Progenitor cell of endocrine pancreas (in vitro differentiated cells): ENCODE results near the gene XRN1. TPM values are rescaled to one million over a fixed set of nuclear protein-coding genes. Genes with fewer than 3 reads are reported as not detected.
"Not testable (repeated sequence)": the region's sequence is repeated elsewhere in the genome, so short reads cannot be mapped to it uniquely, and the experiment has no call there.

Experiments used
- DNase-seq: peaks from one replicate; pipeline ENCODE4 v3.0.0; 2021; ENCODE audit warnings: low spot score; ENCODE audit not compliant: unreplicated experiment
- H3K27ac Mint-ChIP-seq: 2 replicates; pipeline ENCODE4 v1.8.0; 2021; ENCODE audit warnings: mild to moderate bottlenecking, moderate library complexity, mixed read lengths
- H3K27me3 Mint-ChIP-seq: 2 replicates; pipeline ENCODE4 v1.8.0; 2021; ENCODE audit warnings: mixed read lengths
- H3K36me3 Mint-ChIP-seq: 2 replicates; pipeline ENCODE4 v1.8.0; 2022; ENCODE audit warnings: mixed read lengths; ENCODE audit not compliant: insufficient read depth
- H3K4me1 Mint-ChIP-seq: 2 replicates; pipeline ENCODE4 v1.8.0; 2021; ENCODE audit warnings: low read depth, mixed read lengths
- H3K4me3 Mint-ChIP-seq: 2 replicates; pipeline ENCODE4 v1.8.0; 2021; ENCODE audit warnings: low read depth, mild to moderate bottlenecking, moderate library complexity, mixed read lengths
- H3K9me3 Mint-ChIP-seq: 2 replicates; pipeline ENCODE4 v1.8.0; 2021; ENCODE audit warnings: low read depth, mixed read lengths
- total RNA-seq: library from RNA; stranded (reverse); gene quantifications from 2 replicates; pipeline ENCODE4 v1.2.1, GENCODE V29; 2021
- TF ChIP-seq, protein P1 (sequence below): fragments of 200-600 bp; sonication (generic); IDR thresholded peaks from one replicate; pipeline ENCODE4 v1.5.0; 2021; ENCODE audit warnings: antibody characterized with exemption, mild to moderate bottlenecking; ENCODE audit not compliant: unreplicated experiment

Gene XRN1
- total RNA-seq, 1 donor from 2014 or later: 26.9 TPM

DNA sequence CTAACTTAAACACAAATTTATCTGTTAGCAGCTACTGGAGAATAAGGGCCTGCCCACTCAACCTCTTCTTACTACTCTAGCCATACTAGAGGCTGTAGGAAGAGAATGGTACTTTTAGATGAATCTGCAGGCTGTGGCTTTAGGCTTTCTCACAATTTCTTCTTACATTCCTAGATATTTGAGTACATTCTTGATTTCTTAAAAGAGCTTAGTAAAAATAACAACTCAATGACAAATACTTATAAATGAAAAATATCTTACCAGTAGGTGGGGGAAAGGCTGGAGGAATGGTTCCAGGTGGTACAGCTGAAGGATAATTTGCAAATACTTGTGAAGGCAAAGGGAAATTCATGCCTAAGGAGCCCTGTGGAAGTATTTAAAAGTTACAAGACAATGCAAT is 129.5 kb downstream of the XRN1 start:
- no peak for DNase-seq
- H3K36me3 Mint-ChIP-seq: peaks cover 48% of the 10 kb centered on the region

DNA sequence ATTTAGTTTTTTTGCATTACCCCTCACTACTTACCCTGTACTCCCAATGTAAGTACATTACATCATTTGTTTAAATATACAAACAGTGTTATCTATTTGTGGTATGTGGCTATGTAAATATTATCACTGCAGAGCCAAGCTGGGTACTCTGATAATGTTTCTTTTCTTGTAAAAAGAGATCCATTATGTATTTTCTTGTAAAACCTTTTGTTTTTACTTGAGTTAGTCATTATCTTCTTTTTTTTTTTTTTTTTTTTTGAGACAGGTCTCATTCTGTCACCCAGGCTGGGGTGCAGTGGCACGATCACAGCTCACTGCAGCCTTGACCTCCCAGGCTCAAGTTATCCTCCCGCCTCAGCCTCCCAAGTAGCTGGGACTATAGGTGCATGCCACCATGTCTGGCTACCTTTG is 131.9 kb downstream of the XRN1 start:
- not testable (repeated sequence) for H3K4me3 Mint-ChIP-seq, DNase-seq, H3K27ac Mint-ChIP-seq, H3K27me3 Mint-ChIP-seq, H3K4me1 Mint-ChIP-seq
- Mint-ChIP-seq H3K36me3 (peaks cover 47% of the 10 kb centered on the region), H3K9me3 (peaks cover 22% of the 10 kb centered on the region)

More for the DNA sequence above, 129.5 kb downstream of the XRN1 start:
- H3K4me1 Mint-ChIP-seq: peaks cover 1% of the 10 kb centered on the region
- H3K9me3 Mint-ChIP-seq: peaks cover 25% of the 10 kb centered on the region
- TF ChIP-seq, protein P1, sequence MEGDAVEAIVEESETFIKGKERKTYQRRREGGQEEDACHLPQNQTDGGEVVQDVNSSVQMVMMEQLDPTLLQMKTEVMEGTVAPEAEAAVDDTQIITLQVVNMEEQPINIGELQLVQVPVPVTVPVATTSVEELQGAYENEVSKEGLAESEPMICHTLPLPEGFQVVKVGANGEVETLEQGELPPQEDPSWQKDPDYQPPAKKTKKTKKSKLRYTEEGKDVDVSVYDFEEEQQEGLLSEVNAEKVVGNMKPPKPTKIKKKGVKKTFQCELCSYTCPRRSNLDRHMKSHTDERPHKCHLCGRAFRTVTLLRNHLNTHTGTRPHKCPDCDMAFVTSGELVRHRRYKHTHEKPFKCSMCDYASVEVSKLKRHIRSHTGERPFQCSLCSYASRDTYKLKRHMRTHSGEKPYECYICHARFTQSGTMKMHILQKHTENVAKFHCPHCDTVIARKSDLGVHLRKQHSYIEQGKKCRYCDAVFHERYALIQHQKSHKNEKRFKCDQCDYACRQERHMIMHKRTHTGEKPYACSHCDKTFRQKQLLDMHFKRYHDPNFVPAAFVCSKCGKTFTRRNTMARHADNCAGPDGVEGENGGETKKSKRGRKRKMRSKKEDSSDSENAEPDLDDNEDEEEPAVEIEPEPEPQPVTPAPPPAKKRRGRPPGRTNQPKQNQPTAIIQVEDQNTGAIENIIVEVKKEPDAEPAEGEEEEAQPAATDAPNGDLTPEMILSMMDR: no peak
- H3K27ac Mint-ChIP-seq: no peak overlapping the region
- H3K27me3 Mint-ChIP-seq: no peaks in the 10 kb centered on the region
- no peak overlapping the region for H3K4me3 Mint-ChIP-seq

DNA sequence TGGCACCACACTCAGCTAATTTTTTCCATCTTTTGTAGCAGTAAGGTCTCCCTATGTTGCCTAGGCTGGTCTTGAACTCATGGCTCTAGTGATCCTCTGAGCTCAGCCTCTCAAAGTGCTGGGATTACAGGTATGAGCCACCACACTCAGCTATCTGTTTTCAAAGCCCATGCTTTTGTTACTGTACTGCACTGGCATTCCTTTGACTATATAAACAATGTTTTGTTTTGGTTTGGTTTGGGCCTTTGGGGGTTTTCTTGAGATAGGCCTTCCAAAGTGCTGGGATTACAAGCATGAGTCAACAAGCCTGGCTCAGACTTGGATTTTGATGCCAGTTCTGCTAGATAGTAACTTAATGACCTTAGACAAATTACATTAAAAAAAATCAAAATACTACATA is 132.8 kb downstream of the XRN1 start:
- TF ChIP-seq, protein P1: no peak
- Mint-ChIP-seq H3K27ac (no peak overlapping the region), H3K4me3 (no peak overlapping the region), H3K9me3 (peaks cover 15% of the 10 kb centered on the region), H3K36me3 (peaks cover 40% of the 10 kb centered on the region), H3K27me3 (no peaks in the 10 kb centered on the region), H3K4me1 (no peaks in the 10 kb centered on the region)
- no peak for DNase-seq

DNA sequence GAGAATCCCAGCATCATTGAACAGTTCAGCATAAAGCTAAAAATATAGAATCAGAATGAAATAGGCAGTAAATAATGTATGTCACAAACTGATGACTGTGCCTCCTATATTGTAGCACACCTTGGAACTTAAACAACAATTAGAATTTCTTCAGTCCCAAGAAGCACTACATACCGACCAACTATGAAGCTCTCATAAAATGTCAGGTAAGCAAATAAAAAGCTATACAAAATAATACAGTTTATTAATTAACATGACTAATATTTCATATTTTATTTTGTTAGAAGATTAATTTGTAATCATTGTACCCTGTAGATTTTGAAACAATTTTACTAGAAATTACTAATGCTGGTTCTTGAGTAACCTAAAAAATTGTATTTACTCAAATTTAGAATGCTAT is 137.4 kb downstream of the XRN1 start:
- Mint-ChIP-seq H3K27ac (no peak overlapping the region), H3K9me3 (no peaks in the 10 kb centered on the region), H3K4me3 (no peak overlapping the region), H3K36me3 (peaks cover 17% of the 10 kb centered on the region), H3K27me3 (no peaks in the 10 kb centered on the region), H3K4me1 (peaks cover 1% of the 10 kb centered on the region)
- no peak for DNase-seq
- TF ChIP-seq, protein P1: no peak

DNA sequence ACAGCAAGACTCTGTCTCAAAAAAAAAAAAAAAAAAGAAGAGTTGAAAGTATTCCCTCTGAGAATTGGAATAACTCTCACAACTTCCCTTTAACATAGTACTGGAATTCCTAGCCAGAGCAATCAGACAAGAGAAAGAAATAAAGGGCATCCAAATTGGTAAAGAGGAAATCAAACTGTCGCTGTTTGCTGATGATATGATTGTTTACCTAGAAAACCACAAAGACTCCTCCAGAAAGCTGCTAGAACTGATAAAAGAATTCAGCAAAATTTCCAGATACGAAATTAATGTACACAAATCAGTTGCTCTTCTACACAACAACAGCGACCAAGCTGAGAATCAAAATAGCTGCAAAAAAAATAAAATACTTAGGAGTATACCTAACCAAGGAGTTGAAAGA is 145.0 kb downstream of the XRN1 start:
- H3K27me3 Mint-ChIP-seq, DNase-seq, H3K4me1 Mint-ChIP-seq, H3K27ac Mint-ChIP-seq, H3K4me3 Mint-ChIP-seq: not testable (repeated sequence)
- H3K36me3 Mint-ChIP-seq: peaks cover 35% of the 10 kb centered on the region
- peaks cover 34% of the 10 kb centered on the region for H3K9me3 Mint-ChIP-seq

DNA sequence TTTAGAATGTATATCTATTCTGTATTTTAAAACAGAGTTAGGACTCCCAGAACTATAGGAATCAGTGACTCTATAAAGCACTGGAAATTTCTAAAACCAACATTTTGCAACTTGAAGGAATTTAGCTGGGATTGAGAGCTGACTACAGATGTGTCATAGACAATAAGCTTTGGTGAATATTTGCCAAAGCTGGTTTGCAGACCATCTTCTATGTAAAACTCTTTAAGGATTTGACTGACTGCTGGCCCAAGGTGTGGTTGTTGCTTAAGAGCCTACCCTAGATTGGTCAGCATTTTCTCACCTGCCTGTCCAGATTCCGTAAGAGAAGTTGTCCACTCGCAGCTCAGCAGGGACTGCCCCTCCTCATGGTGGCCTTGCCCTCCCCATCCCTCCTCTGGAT is 149.2 kb downstream of the XRN1 start:
- no peaks in the 10 kb centered on the region for H3K27me3 Mint-ChIP-seq
- no peak for DNase-seq
- H3K27ac Mint-ChIP-seq: no peak overlapping the region
- H3K4me3 Mint-ChIP-seq: no peak overlapping the region
- peaks cover 17% of the 10 kb centered on the region for H3K36me3 Mint-ChIP-seq
- TF ChIP-seq, protein P1: no peak
- no peaks in the 10 kb centered on the region for H3K4me1 Mint-ChIP-seq
- peaks cover 20% of the 10 kb centered on the region for H3K9me3 Mint-ChIP-seq
